HepG2 (cell line): Measurements from ENCODE around the gene ZNF155. TPM values are rescaled to one million over a fixed set of nuclear protein-coding genes. Genes with fewer than 3 reads are reported as not detected.
A peak's percentile ranks its signal among the peaks of the same experiment; 100 is the strongest.

Experiments used
- AGO1 ChIP-seq: fragments of 200-400 bp; formaldehyde crosslinking; IDR thresholded peaks from 2 replicates; pipeline ENCODE4 v1.6.1; 2017; ENCODE audit warnings: mild to moderate bottlenecking, low read depth, low read length, moderate library complexity; ENCODE audit not compliant: poor library complexity, severe bottlenecking
- ATRX ChIP-seq: sonication (generic); formaldehyde crosslinking; IDR thresholded peaks from 2 replicates; pipeline ENCODE4 v1.4.0; 2020; ENCODE audit warnings: missing genetic modification reagents, borderline replicate concordance
- CHD4 ChIP-seq: fragments of 200-600 bp; sonication (generic); IDR thresholded peaks from 2 replicates; pipeline ENCODE4 v1.7.0; 2017; ENCODE audit warnings: mild to moderate bottlenecking, low read length, borderline replicate concordance
- DDIT3 ChIP-seq: sonication (generic); formaldehyde crosslinking; IDR thresholded peaks from 2 replicates; pipeline ENCODE4 v1.4.0; 2020; ENCODE audit warnings: mild to moderate bottlenecking, missing genetic modification reagents
- EHMT2 ChIP-seq: fragments of 200-600 bp; sonication (generic); IDR thresholded peaks from 2 replicates; pipeline ENCODE4 v1.7.0; 2017; ENCODE audit warnings: antibody characterized with exemption, low read depth, low read length, borderline replicate concordance
- HOMEZ ChIP-seq: IDR thresholded peaks from 2 replicates; pipeline ENCODE4 v1.6.1; 2016; ENCODE audit warnings: low read depth
- HOXA5 ChIP-seq: sonication (generic); formaldehyde crosslinking; IDR thresholded peaks from 2 replicates; pipeline ENCODE4 v1.4.0; 2020; ENCODE audit warnings: missing genetic modification reagents
- KLF11 ChIP-seq: IDR thresholded peaks from 2 replicates; pipeline ENCODE4 v1.6.1; 2016; ENCODE audit warnings: missing compliant biosample characterization
- NFRKB ChIP-seq: fragments of 450-650 bp; IDR thresholded peaks from 2 replicates; pipeline ENCODE4 v1.6.1; 2017
- RFX1 ChIP-seq: fragments of 450-650 bp; IDR thresholded peaks from 2 replicates; pipeline ENCODE4 v1.6.1; 2017
- RFX3 ChIP-seq: IDR thresholded peaks from 2 replicates; pipeline ENCODE4 v1.6.1; 2016; ENCODE audit warnings: missing biosample characterization, missing genetic modification reagents
- YEATS2 ChIP-seq: sonication (generic); formaldehyde crosslinking; IDR thresholded peaks from 2 replicates; pipeline ENCODE4 v1.4.0; 2020; ENCODE audit warnings: missing genetic modification reagents, borderline replicate concordance
- ZMAT3 ChIP-seq: sonication (generic); formaldehyde crosslinking; conservative IDR thresholded peaks from 2 replicates; pipeline ENCODE4 v1.7.0; 2021; ENCODE audit warnings: missing genetic modification reagents
- ZNF383 ChIP-seq: sonication (generic); formaldehyde crosslinking; IDR thresholded peaks from 2 replicates; pipeline ENCODE4 v1.4.0; 2020; ENCODE audit warnings: missing genetic modification reagents, mild to moderate bottlenecking, borderline replicate concordance
- ZNF549 ChIP-seq: sonication (generic); formaldehyde crosslinking; IDR thresholded peaks from 2 replicates; pipeline ENCODE4 v1.5.0; 2020; ENCODE audit warnings: missing genetic modification reagents
- ZNF572 ChIP-seq: sonication (generic); formaldehyde crosslinking; IDR thresholded peaks from 2 replicates; pipeline ENCODE4 v1.5.1; 2020; ENCODE audit warnings: mild to moderate bottlenecking, missing genetic modification reagents
- ZNF589 ChIP-seq: sonication (generic); formaldehyde crosslinking; conservative IDR thresholded peaks from 2 replicates; pipeline ENCODE4 v1.8.0; 2022; ENCODE audit warnings: mild to moderate bottlenecking, moderate library complexity, missing genetic modification reagents
- ZNF619 ChIP-seq: sonication (generic); formaldehyde crosslinking; IDR thresholded peaks from 2 replicates; pipeline ENCODE4 v1.4.0; 2020; ENCODE audit warnings: mild to moderate bottlenecking, missing genetic modification reagents
- ZUFSP ChIP-seq: sonication (generic); formaldehyde crosslinking; IDR thresholded peaks from 2 replicates; pipeline ENCODE4 v1.9.0; 2021; ENCODE audit warnings: missing genetic modification reagents, mild to moderate bottlenecking, borderline replicate concordance
- polyA plus RNA-seq, 8 experiments: library from polyadenylated mRNA; depleted of rRNA in 3 of 8; stranded (reverse) in 7 of 8; unstranded in 1 of 8; fragments of >200 nt; fragmentation: Illumina TruSeq in 4 of 8; extraction: Trizol in 4 of 8; gene quantifications; 2 replicates each; pipeline versions ENCODE4 v1.2.1 to v1.2.3, GENCODE V29; 2011 to 2016; ENCODE audit warnings: low read depth in 4 of 8, missing spikeins in 1 of 8, mixed read lengths in 1 of 8; ENCODE audit not compliant: insufficient read depth in 1 of 8
- total RNA-seq, 5 experiments: library from RNA; depleted of rRNA; stranded (reverse); fragments of >200 nt; fragmentation: Illumina TruSeq; extraction: Trizol; gene quantifications; 2 replicates each; pipeline ENCODE4 v1.2.3, GENCODE V29; 2016; ENCODE audit warnings: low read depth in 1 of 5
- TF ChIP-seq, protein P1 (sequence below): IDR thresholded peaks from 2 replicates; pipeline ENCODE4 v1.6.1; 2016; ENCODE audit warnings: missing biosample characterization, missing genetic modification reagents, low read depth
- TF ChIP-seq, protein P2 (sequence below): fragments of 450-650 bp; IDR thresholded peaks from 2 replicates; pipeline ENCODE4 v1.6.1; 2016
- TF ChIP-seq, protein P3 (sequence below): sonication (generic); formaldehyde crosslinking; IDR thresholded peaks from 2 replicates; pipeline ENCODE4 v1.4.0; 2020; ENCODE audit warnings: missing genetic modification reagents, borderline replicate concordance

ZNF155 gene
- total and polyA plus RNA-seq, 2 of the 13 experiments (the other 11 are each of a cell fraction or from before 2014, with no cell fraction given): 2.5 to 3.6 TPM

- no peak for TF ChIP-seq AGO1
- no peak for TF ChIP-seq ZNF383 (CRISPR knock-in tag)
- TF ChIP-seq DDIT3 (CRISPR knock-in tag): no peak
- TF ChIP-seq ZNF572 (CRISPR knock-in tag): 0 out of 2 replicates have a peak, but pooled peaks have one; percentile 43
- TF ChIP-seq, protein P1, sequence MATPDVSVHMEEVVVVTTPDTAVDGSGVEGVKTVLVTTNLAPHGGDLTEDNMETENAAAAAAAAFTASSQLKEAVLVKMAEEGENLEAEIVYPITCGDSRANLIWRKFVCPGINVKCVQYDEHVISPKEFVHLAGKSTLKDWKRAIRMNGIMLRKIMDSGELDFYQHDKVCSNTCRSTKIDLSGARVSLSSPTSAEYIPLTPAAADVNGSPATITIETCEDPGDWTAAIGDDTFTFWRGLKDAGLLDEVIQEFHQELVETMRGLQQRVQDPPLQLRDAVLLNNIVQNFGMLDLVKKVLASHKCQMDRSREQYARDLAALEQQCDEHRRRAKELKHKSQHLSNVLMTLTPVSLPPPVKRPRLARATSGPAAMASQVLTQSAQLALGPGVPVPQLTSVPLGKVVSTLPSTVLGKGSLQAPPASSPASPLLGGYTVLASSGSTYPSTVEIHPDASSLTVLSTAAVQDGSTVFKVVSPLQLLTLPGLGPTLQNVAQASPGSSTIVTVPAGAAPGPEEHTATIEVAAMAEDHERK: no peak
- peak; percentile 84; the same call in 1 of the 2 replicates for TF ChIP-seq YEATS2 (CRISPR knock-in tag)
- no peak for TF ChIP-seq ZNF589 (CRISPR knock-in tag)
- no peak for TF ChIP-seq CHD4
- TF ChIP-seq RFX1: no peak
- TF ChIP-seq ZUFSP (CRISPR knock-in tag): no peak
- TF ChIP-seq ZMAT3 (CRISPR knock-in tag): no peak
- no peak for TF ChIP-seq ZNF619
- TF ChIP-seq EHMT2: no peak; the same call in 1 of the 2 replicates
- TF ChIP-seq HOMEZ (CRISPR knock-in tag): peak; percentile 80
- no peak for TF ChIP-seq KLF11 (CRISPR knock-in tag)
- TF ChIP-seq ZNF549 (CRISPR knock-in tag): no peak
- no peak for TF ChIP-seq ATRX (CRISPR knock-in tag)
- no peak for TF ChIP-seq RFX3 (CRISPR knock-in tag)
- TF ChIP-seq HOXA5 (CRISPR knock-in tag): no peak
- TF ChIP-seq, protein P2, sequence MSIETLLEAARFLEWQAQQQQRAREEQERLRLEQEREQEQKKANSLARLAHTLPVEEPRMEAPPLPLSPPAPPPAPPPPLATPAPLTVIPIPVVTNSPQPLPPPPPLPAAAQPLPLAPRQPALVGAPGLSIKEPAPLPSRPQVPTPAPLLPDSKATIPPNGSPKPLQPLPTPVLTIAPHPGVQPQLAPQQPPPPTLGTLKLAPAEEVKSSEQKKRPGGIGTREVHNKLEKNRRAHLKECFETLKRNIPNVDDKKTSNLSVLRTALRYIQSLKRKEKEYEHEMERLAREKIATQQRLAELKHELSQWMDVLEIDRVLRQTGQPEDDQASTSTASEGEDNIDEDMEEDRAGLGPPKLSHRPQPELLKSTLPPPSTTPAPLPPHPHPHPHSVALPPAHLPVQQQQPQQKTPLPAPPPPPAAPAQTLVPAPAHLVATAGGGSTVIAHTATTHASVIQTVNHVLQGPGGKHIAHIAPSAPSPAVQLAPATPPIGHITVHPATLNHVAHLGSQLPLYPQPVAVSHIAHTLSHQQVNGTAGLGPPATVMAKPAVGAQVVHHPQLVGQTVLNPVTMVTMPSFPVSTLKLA: no peak
- no peak for TF ChIP-seq NFRKB
- TF ChIP-seq, protein P3, sequence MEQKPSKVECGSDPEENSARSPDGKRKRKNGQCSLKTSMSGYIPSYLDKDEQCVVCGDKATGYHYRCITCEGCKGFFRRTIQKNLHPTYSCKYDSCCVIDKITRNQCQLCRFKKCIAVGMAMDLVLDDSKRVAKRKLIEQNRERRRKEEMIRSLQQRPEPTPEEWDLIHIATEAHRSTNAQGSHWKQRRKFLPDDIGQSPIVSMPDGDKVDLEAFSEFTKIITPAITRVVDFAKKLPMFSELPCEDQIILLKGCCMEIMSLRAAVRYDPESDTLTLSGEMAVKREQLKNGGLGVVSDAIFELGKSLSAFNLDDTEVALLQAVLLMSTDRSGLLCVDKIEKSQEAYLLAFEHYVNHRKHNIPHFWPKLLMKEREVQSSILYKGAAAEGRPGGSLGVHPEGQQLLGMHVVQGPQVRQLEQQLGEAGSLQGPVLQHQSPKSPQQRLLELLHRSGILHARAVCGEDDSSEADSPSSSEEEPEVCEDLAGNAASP (CRISPR knock-in tag): no peak
Measured at GRCh38 chr19:43950834-43951645, 32.9 kb upstream of the ZNF155 start, which contains the start of gene ZNF221 (continued).
